Memory B cell (primary cell): ENCODE data around the gene ABCC9.

Experiments
- ATAC-seq: fragments of 150-1000 bp; cut with Tn5 transposase; 2 replicates; pipeline ENCODE4 v1.10.0; 2021; ENCODE audit warnings: low read depth, mild to moderate bottlenecking, moderate library complexity
- DNase-seq, 2 donors: peaks; one replicate each; pipeline ENCODE4 v3.0.0; 2022; ENCODE audit warnings: low spot score in 2 of 2
- H3K27ac Mint-ChIP-seq: one replicate; pipeline ENCODE4 v1.8.0; 2022; ENCODE audit warnings: mild to moderate bottlenecking, moderate library complexity, mixed read lengths
- H3K27me3 Mint-ChIP-seq: one replicate; pipeline ENCODE4 v1.8.0; 2022; ENCODE audit warnings: mixed read lengths
- H3K36me3 Mint-ChIP-seq: one replicate; pipeline ENCODE4 v1.8.0; 2022; ENCODE audit warnings: mild to moderate bottlenecking, mixed read lengths
- H3K4me1 Mint-ChIP-seq: one replicate; pipeline ENCODE4 v1.8.0; 2022; ENCODE audit warnings: mixed read lengths
- H3K4me3 Mint-ChIP-seq: one replicate; pipeline ENCODE4 v1.8.0; 2022; ENCODE audit warnings: mild to moderate bottlenecking, moderate library complexity, mixed read lengths
- H3K9me3 Mint-ChIP-seq: one replicate; pipeline ENCODE4 v1.8.0; 2022; ENCODE audit warnings: mixed read lengths

ABCC9 gene

DNA sequence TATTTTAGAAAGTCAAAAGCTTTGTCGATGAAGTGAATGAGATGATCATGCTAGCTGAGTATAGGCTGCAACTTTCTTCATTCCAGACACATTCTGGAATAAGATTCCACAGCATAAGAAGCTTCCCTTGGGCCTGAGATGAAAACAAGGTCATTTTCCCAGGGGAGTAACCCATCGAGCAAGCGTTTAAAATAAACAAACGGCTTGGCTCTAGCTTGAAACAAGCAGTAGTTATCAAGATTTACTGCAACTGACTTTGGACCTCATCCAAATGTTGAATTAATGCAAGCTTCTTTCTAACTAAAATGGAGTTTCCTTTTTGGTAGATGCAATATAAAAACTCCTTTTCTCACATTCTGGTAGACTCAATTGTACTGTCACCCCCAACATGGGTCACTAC is 189.7 kb downstream of the ABCC9 start:
- H3K27ac Mint-ChIP-seq: no peak overlapping the region
- no peak for ATAC-seq
- H3K9me3 Mint-ChIP-seq: no peaks in the 10 kb centered on the region
- H3K27me3 Mint-ChIP-seq: peaks cover 3% of the 10 kb centered on the region
- H3K4me1 Mint-ChIP-seq: no peaks in the 10 kb centered on the region
- no peak overlapping the region for H3K4me3 Mint-ChIP-seq
- H3K36me3 Mint-ChIP-seq: no peaks in the 10 kb centered on the region
- no peak for DNase-seq
